Activated naive CD4-positive, alpha-beta T cell treated with anti-CD3 and anti-CD28 coated beads, Interleukin-2, amount 50 U/mL, for 72 hours (primary cell): ENCODE measurements around the gene HMGN4. TPM values are rescaled to one million over a fixed set of nuclear protein-coding genes. Genes with fewer than 3 reads are reported as not detected.
A peak's percentile ranks its signal among the peaks of the same experiment; 100 is the strongest.

Experiments used
- ATAC-seq, 2 donors: fragments of 150-1000 bp; cut with Tn5 transposase; 2 replicates each; pipeline ENCODE4 v1.10.0; 2021; ENCODE audit warnings: mild to moderate bottlenecking in 2 of 2, moderate library complexity in 2 of 2
- DNase-seq, 2 donors: peaks; one replicate each; pipeline ENCODE4 v3.0.0; 2021 to 2022; ENCODE audit warnings: low spot score in 2 of 2
- H3K27ac Mint-ChIP-seq, 2 donors: one replicate each; pipeline ENCODE4 v1.8.0; 2022; ENCODE audit warnings: mild to moderate bottlenecking in 2 of 2, mixed read lengths in 2 of 2
- H3K36me3 Mint-ChIP-seq, 2 donors: one replicate each; pipeline ENCODE4 v1.8.0; 2022; ENCODE audit warnings: mixed read lengths in 2 of 2
- H3K9me3 Mint-ChIP-seq, 2 donors: one replicate each; pipeline ENCODE4 v1.8.0; 2022; ENCODE audit warnings: mixed read lengths in 2 of 2
- total RNA-seq, 2 donors: library from RNA; stranded (reverse); gene quantifications; one replicate each; pipeline ENCODE4 v1.2.3, GENCODE V29; 2022

Gene HMGN4
- total RNA-seq, 2 donors from 2014 or later = 87.0 to 98.0 TPM

DNA sequence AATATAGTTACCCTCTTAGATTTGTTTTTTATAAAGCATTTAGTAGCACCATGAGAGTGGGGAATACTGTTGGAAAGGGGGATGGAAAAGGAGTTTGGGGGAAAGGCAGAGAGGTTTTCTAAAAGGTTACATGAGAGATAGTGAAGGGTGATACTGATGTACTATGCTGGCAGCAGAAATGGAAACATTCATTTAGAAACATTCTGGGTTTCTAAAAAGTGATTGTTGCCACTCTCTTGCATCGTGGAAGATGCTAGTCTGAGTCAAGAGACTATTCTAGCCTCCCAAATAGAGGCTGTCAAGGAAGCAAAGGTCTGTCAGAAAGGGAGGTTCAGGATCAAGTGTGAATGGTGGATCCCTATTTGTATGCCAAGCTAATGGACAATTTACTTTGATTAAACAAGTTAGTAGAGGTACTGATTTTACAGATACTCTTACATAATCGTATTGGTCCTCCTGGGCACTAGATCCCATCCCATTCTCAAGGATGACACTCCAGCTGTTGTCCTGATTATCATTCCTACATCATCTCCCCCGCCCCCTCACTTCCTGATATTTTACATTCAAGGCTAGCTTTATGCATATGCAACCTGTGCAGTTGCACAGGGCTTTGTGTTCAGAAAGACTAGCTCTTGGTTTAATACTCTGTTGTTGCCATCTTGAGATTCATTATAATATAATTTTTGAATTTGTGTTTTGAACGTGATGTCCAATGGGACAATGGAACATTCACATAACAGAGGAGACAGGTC, 43.2 kb downstream of the HMGN4 start:
- peaks cover 10% of the 10 kb centered on the region in 2 donors for H3K9me3 Mint-ChIP-seq
- H3K36me3 Mint-ChIP-seq = peaks cover 0 to 12% of the 10 kb centered on the region in 2 donors
- ATAC-seq (no peak), DNase-seq (no peak)
- H3K27ac Mint-ChIP-seq = peak overlapping the region; percentile 12 to 35

DNA sequence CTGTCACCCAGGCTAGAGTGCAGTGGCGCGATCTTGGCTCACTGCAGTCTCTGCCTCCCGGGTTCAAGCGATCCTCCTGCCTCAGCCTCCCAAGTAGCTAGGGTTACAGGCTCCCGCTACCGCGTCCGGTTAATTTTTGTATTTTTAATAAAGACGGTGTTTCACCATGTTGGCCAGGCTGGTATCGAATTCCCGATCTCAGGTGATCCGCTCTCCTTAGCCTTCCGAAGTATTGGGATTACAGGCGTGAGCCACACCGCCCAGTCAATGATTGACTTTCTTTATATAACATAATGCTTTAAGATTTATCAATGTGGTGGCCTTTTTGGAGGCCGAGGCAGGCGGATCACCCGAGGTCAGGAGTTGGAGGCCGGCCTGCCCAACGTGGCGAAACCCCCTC, 50.8 kb downstream of the HMGN4 start:
- Mint-ChIP-seq H3K9me3 (no peaks in the 10 kb centered on the region), H3K36me3 (no peaks in the 10 kb centered on the region), H3K27ac (no peak overlapping the region)
- ATAC-seq (no peak), DNase-seq (no peak)

DNA sequence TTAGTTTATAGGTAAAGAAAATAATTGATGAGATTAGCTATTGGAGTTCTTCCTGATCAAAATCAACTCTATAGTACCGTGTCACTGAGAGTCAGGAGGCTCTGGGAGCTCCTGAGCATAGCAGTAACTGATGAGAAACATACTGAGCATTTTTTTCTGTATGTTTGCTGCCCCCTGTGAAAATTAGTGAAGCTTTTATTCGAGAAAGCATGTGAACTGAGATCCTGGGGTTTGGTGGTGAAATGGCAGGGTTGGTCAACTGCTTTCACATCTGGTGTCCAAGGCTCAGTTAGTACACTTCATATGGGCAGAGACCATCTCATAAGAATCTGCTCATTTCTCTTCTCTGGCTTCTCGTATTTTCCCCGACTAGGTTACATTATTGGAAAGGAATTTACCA, 54.5 kb downstream of the HMGN4 start:
- no peak overlapping the region for H3K27ac Mint-ChIP-seq
- no peak for ATAC-seq
- no peaks in the 10 kb centered on the region for H3K36me3 Mint-ChIP-seq
- no peaks in the 10 kb centered on the region for H3K9me3 Mint-ChIP-seq
- no peak for DNase-seq

DNA sequence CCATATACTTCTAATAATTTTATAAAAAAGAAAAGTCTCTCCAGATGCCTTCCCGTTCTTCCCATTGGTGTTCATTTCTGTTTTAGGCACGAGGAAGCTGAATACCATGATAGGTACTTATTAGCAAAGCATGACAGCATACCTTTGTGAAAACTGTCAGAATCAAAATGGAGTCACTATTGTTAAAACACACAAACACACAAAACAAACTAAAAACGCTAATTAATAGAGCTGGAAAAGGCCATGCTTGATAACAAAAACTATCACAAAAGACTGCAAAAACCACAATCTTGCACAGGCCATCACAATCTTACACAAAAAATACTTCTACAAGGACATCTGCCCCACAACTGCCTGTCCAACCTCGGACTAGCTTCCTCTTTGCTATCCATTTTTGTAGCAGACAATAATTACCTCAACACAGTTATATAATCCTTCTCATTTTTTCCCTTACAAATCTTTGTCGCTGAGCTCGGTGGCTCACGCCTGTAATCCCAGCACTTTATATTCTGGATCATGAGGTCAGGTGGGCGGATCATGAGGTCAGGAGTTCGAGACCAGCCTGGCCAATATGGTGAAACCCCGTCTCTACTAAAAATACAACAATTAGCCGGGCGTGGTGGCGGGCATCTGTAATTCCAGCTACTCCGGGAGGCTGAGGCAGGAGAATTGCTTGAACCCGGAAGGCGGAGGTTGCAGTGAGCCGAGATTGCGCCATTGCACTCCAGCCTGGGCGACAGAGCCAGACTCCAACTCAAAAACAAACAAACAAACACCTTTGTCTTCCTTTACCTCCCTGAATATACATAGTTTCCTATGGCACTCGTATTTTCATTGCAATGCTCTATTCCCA, 55.3 kb downstream of the HMGN4 start:
- Mint-ChIP-seq H3K27ac (no peak overlapping the region), H3K9me3 (no peaks in the 10 kb centered on the region)
- ATAC-seq = no peak

DNA sequence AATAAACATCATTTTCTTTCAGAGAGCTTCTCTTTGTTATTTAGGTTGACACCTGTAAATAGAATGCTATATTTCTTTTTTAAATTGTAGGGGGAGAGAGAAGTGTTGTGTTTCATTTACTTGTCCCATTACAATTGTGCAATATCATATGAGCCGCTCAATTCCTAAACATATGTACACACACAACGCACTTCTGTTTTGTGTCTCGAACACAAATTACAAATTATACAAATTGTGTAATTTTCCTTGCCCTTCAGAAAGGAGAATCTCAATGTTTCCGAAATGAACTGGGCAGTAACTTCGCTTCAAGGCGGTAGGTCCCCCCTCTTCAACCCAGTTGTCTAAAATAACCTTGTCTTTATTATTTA, 55.9 kb downstream of the HMGN4 start:
- Mint-ChIP-seq H3K36me3 (peaks cover 7 to 12% of the 10 kb centered on the region in 2 donors), H3K27ac (peak overlapping the region in 1 of 2 donors; percentile 64), H3K9me3 (no peaks in the 10 kb centered on the region)
- DNase-seq (no peak), ATAC-seq (no peak)

More for the DNA sequence above, 55.3 kb downstream of the HMGN4 start:
- DNase-seq = no peak
- peaks cover 6 to 8% of the 10 kb centered on the region in 2 donors for H3K36me3 Mint-ChIP-seq

DNA sequence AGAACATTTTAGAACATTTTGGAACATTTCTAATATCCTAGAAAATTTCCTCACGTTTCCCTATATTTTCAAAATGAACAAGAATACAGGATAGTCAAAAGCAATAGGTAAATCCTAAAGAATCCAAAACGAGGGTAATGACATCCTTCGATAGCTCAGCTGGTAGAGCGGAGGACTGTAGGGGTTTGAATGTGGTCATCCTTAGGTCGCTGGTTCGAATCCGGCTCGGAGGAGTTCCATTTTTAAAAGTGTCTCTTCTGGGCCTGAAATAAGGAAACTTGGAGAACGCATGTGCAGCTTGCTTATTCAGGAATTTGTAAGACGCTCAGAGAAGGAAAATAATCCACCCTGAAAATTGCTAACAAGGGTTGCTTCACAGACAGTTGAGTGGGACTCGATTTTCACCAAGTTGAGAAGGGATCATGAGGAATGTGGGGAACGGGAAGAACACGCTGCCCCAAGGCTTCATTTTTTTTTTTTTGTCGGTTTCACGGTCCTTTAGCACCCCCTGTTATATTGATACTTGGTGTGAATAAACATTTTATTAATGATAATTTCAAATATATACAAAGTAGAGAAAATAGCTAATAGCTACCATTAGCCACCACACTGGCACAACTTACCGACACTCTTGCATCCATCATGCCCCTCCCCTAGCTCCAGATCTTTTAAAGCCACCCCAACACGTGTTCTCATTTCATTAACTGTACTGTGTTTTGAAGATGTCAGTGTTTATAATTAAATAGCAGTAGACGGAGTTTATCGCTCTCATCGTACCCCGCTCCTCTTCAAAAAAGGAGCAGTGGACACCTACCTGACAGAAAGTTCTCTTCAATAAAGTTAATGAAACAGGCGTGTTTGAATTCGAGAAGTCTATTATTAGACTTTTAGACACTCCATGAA, 56.8 kb downstream of the HMGN4 start:
- no peaks in the 10 kb centered on the region for H3K9me3 Mint-ChIP-seq
- peak overlapping the region in 1 of 2 donors; percentile 64 for H3K27ac Mint-ChIP-seq
- ATAC-seq (no peak), DNase-seq (peak in 1 of 2 donors; percentile 51)
- H3K36me3 Mint-ChIP-seq = peaks cover 7 to 19% of the 10 kb centered on the region in 2 donors

DNA sequence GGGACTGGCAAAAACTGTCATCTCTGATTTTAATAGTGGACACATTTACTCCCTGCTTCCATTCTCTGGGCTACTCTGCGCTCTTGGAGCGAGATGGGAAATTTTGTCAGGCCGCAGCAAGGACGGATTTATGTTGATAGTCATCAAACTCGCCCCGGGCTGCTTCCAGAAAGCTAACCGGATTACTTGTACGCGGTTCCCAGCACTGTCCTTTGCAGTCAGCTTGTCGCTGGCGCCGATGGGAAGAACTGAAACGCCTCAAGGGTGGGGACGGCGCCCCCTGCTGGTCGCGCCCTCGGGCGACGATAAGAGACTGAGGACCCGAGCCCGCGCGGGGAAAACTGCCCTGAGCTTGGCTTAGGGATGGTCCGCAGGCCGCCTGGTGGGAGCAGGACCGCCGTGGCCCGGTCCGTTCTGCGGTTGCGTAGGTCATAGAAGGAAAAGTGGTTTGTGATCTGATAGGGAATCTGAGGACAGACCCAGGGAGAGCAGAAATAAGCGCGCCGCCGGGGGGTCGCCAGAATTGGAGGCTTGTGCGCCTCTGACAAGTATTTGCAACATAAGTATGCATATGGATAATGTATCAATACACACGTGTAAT, 57.6 kb downstream of the HMGN4 start:
- no peak overlapping the region for H3K27ac Mint-ChIP-seq
- peak; percentile 89 to 91 for DNase-seq
- ATAC-seq = peak; percentile 65
- no peaks in the 10 kb centered on the region for H3K9me3 Mint-ChIP-seq
- peaks cover 7 to 19% of the 10 kb centered on the region in 2 donors for H3K36me3 Mint-ChIP-seq

Other genes with a start within 250 kb of the HMGN4 start
- 100 to 1,000 TPM in 1 of 2 donors, 10 to 100 TPM in 1; 78.2 to 121 TPM for gene BTN3A2, start 173.2 kb upstream of the HMGN4 start, total RNA-seq
- gene BTN2A2, start 155.3 kb upstream of the HMGN4 start, total RNA-seq = 10 to 100 TPM; 23.5 to 43.5 TPM
- gene BTN3A1, start 136.1 kb upstream of the HMGN4 start, total RNA-seq = 10 to 100 TPM; 47.8 to 79.8 TPM
- gene BTN3A3, start 97.9 kb upstream of the HMGN4 start, total RNA-seq = 10 to 100 TPM; 49.7 to 63.8 TPM
- 10 to 100 TPM; 21.8 to 37.0 TPM for gene BTN2A1, start 80.4 kb upstream of the HMGN4 start, total RNA-seq
- under 1 TPM in 1 of 2 donors, not detected in 1; 0.16 TPM for gene BTN1A1, start 38.1 kb upstream of the HMGN4 start, total RNA-seq
- gene ABT1, start 58.6 kb downstream of the HMGN4 start, total RNA-seq = 10 to 100 TPM; 20.3 to 28.2 TPM
- 10 to 100 TPM; 10.2 to 13.8 TPM for gene ZNF322, start 121.4 kb downstream of the HMGN4 start, total RNA-seq